ENCODE data around the gene CHRM2.

Gene CHRM2

GRCh38 chr7:137040745-137041144 is 172.3 kb downstream of the CHRM2 start:
- no peak overlapping the region for H3K4me3 Mint-ChIP-seq
- H3K36me3 Mint-ChIP-seq (ENCODE audit: low read depth): no peaks in the 10 kb centered on the region
- peaks cover 19% of the 10 kb centered on the region for H3K9me3 Mint-ChIP-seq
- H3K27ac Mint-ChIP-seq: no peak overlapping the region
- no peaks in the 10 kb centered on the region for H3K27me3 Mint-ChIP-seq
- no peaks in the 10 kb centered on the region for H3K4me1 Mint-ChIP-seq (ENCODE audit: low read depth)
- intact Hi-C loops (cut with micrococcal nuclease): no loop called here

- no peaks in the 10 kb centered on the region for H3K4me1 Mint-ChIP-seq (ENCODE audit: low read depth)
- peaks cover 31% of the 10 kb centered on the region for H3K9me3 Mint-ChIP-seq
- H3K36me3 Mint-ChIP-seq (ENCODE audit: low read depth): no peaks in the 10 kb centered on the region
- intact Hi-C loops (cut with micrococcal nuclease): no loop called here
- no peak overlapping the region for H3K4me3 Mint-ChIP-seq
- H3K27me3 Mint-ChIP-seq: no peaks in the 10 kb centered on the region
- H3K27ac Mint-ChIP-seq: no peak overlapping the region
These were observed 177.1 kb downstream of the CHRM2 start for GRCh38 chr7:137045573-137045972.

- no peaks in the 10 kb centered on the region for H3K4me1 Mint-ChIP-seq (ENCODE audit: low read depth)
- H3K27ac Mint-ChIP-seq: no peak overlapping the region
- H3K9me3 Mint-ChIP-seq: peaks cover 19% of the 10 kb centered on the region
- H3K36me3 Mint-ChIP-seq (ENCODE audit: low read depth): no peaks in the 10 kb centered on the region
- no peaks in the 10 kb centered on the region for H3K27me3 Mint-ChIP-seq
- intact Hi-C loops (cut with micrococcal nuclease): no loop called here
- no peak overlapping the region for H3K4me3 Mint-ChIP-seq
These were observed 201.0 kb downstream of the CHRM2 start for GRCh38 chr7:137069249-137069963.
